Measurements from ENCODE around the gene PJA2. TPM values are rescaled to one million over a fixed set of nuclear protein-coding genes. Genes with fewer than 3 reads are reported as not detected.

Gene PJA2
- total RNA-seq, 3 donors from 2014 or later: 103 to 136 (median 117) TPM

- Histone ChIP-seq H3K36me3 (no peaks in the 10 kb centered on the region), H3K27ac (no peak overlapping the region), H3K4me3 (no peak overlapping the region), H3K27me3 (no peaks in the 10 kb centered on the region), H3K4me1 (no peaks in the 10 kb centered on the region), H3K9me3 (no peaks in the 10 kb centered on the region)
- DNase-seq (ENCODE audit: low spot score in 2 of 2): no peak
- intact Hi-C loops (cut with DNase I; ENCODE audit: low total_unique reads): no loop called here
- TF ChIP-seq, protein P1, sequence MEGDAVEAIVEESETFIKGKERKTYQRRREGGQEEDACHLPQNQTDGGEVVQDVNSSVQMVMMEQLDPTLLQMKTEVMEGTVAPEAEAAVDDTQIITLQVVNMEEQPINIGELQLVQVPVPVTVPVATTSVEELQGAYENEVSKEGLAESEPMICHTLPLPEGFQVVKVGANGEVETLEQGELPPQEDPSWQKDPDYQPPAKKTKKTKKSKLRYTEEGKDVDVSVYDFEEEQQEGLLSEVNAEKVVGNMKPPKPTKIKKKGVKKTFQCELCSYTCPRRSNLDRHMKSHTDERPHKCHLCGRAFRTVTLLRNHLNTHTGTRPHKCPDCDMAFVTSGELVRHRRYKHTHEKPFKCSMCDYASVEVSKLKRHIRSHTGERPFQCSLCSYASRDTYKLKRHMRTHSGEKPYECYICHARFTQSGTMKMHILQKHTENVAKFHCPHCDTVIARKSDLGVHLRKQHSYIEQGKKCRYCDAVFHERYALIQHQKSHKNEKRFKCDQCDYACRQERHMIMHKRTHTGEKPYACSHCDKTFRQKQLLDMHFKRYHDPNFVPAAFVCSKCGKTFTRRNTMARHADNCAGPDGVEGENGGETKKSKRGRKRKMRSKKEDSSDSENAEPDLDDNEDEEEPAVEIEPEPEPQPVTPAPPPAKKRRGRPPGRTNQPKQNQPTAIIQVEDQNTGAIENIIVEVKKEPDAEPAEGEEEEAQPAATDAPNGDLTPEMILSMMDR (IDR thresholded peaks at IDR 0.05): no peak
- TF ChIP-seq POLR2AphosphoS5 (IDR thresholded peaks at IDR 0.05) (no peak), POLR2A (IDR thresholded peaks at IDR 0.05) (no peak)
Measured at GRCh38 chr5:109354761-109355160, 55.0 kb downstream of the PJA2 start.

GRCh38 chr5:109351988-109352864, 57.5 kb downstream of the PJA2 start:
- H3K4me1 ChIP-seq: no peaks in the 10 kb centered on the region
- no peak for DNase-seq (ENCODE audit: low spot score in 2 of 2)
- H3K36me3 ChIP-seq: no peaks in the 10 kb centered on the region
- H3K27me3 ChIP-seq: no peaks in the 10 kb centered on the region
- no peak overlapping the region for H3K27ac ChIP-seq
- no peak overlapping the region for H3K4me3 ChIP-seq
- TF ChIP-seq POLR2A (IDR thresholded peaks at IDR 0.05): no peak
- no peak for TF ChIP-seq POLR2AphosphoS5 (IDR thresholded peaks at IDR 0.05)
- TF ChIP-seq, protein P1 (IDR thresholded peaks at IDR 0.05): no peak
- H3K9me3 ChIP-seq: no peaks in the 10 kb centered on the region
- intact Hi-C loops (cut with DNase I; ENCODE audit: low total_unique reads): no loop called here

DNA sequence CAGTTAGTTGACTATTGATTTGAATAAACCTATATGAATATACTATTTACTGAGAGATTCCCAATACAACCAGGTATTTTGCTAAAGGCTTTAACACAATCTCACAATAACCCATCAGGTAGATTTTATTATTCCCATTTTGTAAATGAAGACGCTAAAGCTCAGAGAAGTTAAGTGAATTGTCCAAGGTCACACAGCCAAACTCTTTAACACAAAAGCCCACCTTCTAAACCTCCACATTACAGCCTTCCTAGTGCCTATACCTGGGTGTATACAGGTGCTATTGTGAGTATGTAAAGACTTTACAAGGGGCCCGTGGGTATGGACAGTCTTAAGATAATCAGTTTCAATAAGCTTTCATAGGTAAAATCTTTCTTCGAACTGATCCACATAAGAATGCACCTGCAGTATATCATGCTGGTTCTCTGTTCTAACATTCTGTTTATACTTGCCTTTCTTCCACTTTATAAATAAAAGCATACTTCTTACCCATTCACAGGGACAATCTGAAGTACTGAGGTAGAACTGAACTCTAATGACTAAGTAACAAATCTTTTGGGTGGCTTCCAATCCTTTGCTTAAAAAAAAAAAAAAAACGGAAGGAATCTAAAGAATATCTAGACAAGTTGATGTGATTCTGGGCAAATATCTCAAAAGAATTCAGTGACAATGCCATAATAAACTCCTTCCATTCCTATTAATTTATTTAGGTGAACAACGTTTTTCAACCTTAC, 59.1 kb downstream of the PJA2 start:
- Histone ChIP-seq H3K27me3 (no peaks in the 10 kb centered on the region), H3K36me3 (no peaks in the 10 kb centered on the region), H3K9me3 (no peaks in the 10 kb centered on the region), H3K27ac (no peak overlapping the region), H3K4me1 (no peaks in the 10 kb centered on the region), H3K4me3 (no peak overlapping the region)
- DNase-seq (ENCODE audit: low spot score in 2 of 2): no peak
- TF ChIP-seq POLR2A (IDR thresholded peaks at IDR 0.05) (no peak), POLR2AphosphoS5 (IDR thresholded peaks at IDR 0.05) (no peak)
- TF ChIP-seq, protein P1 (IDR thresholded peaks at IDR 0.05): no peak
- intact Hi-C loops (cut with DNase I; ENCODE audit: low total_unique reads): no loop called here

- Histone ChIP-seq H3K27ac (no peak overlapping the region), H3K4me1 (no peaks in the 10 kb centered on the region), H3K27me3 (no peaks in the 10 kb centered on the region), H3K9me3 (no peaks in the 10 kb centered on the region), H3K36me3 (no peaks in the 10 kb centered on the region), H3K4me3 (no peak overlapping the region)
- intact Hi-C loops (cut with DNase I; ENCODE audit: low total_unique reads): no loop called here
- DNase-seq (ENCODE audit: low spot score in 2 of 2): no peak
- TF ChIP-seq, protein P1 (IDR thresholded peaks at IDR 0.05): no peak
- TF ChIP-seq POLR2AphosphoS5 (IDR thresholded peaks at IDR 0.05) (no peak), POLR2A (IDR thresholded peaks at IDR 0.05) (no peak)
Measured at GRCh38 chr5:109349388-109349787, 60.4 kb downstream of the PJA2 start.

All from breast epithelium (tissue), 4 donors.